Left lung (tissue), 10 donors: ENCODE data around the gene PADI2. TPM values are rescaled to one million over a fixed set of nuclear protein-coding genes. Genes with fewer than 3 reads are reported as not detected.

Experiments used
- ATAC-seq: fragments of 200-7000 bp; cut with Tn5 transposase; one replicate; pipeline ENCODE4 v1.9.1; 2020; ENCODE audit warnings: moderate library complexity
- DNase-seq, 4 donors: peaks; one replicate each; pipeline ENCODE4 v3.0.0-alpha.2; 2013 to 2020
- H3K27ac ChIP-seq, 2 donors: fragments of 200-600 bp; sonication (generic) in 1 of 2; one replicate each; pipeline versions ENCODE4 v1.5.0 to v1.8.0; 2020 to 2021
- H3K27me3 ChIP-seq, 2 donors: fragments of 200-600 bp; sonication (generic) in 1 of 2; one replicate each; pipeline versions ENCODE4 v1.5.0 to v1.8.0; 2020 to 2021
- H3K36me3 ChIP-seq, 2 donors: fragments of 200-600 bp; sonication (generic) in 1 of 2; one replicate each; pipeline versions ENCODE4 v1.5.0 to v1.8.0; 2020 to 2021
- H3K4me1 ChIP-seq, 2 donors: fragments of 200-600 bp; one replicate each; pipeline ENCODE4 v1.8.0; 2021
- H3K4me3 ChIP-seq, 2 donors: fragments of 200-600 bp; sonication (generic) in 1 of 2; one replicate each; pipeline versions ENCODE4 v1.5.0 to v1.8.0; 2020 to 2021; ENCODE audit warnings: mild to moderate bottlenecking in 1 of 2
- H3K9me3 ChIP-seq, 2 donors: fragments of 200-600 bp; sonication (generic) in 1 of 2; one replicate each; pipeline versions ENCODE4 v1.5.0 to v1.8.0; 2020 to 2021
- intact Hi-C, 2 donors: fragments of 100-400 bp; cut with DNase I; formaldehyde crosslinking; loops; one replicate each; pipeline versions ENCODE4 v1.11.2 to v1.14.2; 2022
- polyA plus RNA-seq, 6 donors: library from polyadenylated mRNA; unstranded; fragments of 120-200 nt; gene quantifications; one replicate each; pipeline ENCODE4 v1.2.1, GENCODE V29; 2013; ENCODE audit not compliant: insufficient read length in 6 of 6
- total RNA-seq, 2 donors: library from RNA; stranded (reverse); fragmentation: NEBNext Ultra II Directional; extraction: Animal tissue kit (Norgen Biotek cat#: 25700); gene quantifications; one replicate each; pipeline ENCODE4 v1.2.1, GENCODE V29; 2021
- TF ChIP-seq, protein P1 (sequence below), 2 donors: fragments of 200-600 bp; sonication (generic) in 1 of 2; IDR thresholded peaks; one replicate each; pipeline versions ENCODE4 v1.5.0 to v1.8.0; 2021; ENCODE audit warnings: antibody characterized with exemption in 2 of 2
- donor health status: DM: no; HTN: yes; CAD: no.
- donor health status: DM: no; HTN: no; CAD: no.

The PADI2 gene
- total and polyA plus RNA-seq, 8 donors: 2.2 to 35.4 (median 10.6) TPM

DNA sequence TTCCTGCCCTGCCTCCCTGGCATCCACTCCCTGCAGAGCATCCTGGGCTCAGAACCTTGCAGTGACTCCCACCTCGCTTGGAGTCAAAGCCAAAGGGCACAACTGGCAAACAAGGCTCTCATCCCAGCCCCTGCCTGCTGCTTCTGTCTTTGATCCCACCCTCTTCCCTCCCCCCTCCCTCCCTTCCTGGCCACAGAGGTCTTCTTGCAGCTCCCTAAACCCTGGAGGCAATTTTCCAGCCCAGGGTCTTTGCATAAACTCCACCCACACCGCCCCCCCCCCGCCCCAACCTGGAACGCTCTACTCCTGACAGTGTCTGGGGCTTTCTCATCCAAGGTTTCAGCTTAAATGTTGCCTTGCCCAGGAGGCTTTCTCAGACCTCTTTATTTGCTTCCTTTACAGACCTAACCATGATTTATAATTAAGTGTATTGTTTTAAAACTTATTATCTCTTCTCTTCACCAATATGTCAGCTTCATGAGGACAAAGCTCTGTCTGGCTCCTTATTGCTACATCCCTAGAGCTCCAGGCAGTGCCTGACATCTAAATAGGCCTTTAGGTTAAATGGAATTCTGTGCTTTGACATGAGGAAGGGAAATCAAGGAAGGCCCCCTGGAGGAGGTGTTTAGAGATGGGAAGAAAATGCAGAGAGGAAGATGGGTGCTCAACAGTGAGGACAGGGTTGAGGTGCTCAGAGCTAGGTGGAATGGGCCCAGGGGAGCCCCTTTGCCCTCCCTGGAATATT, 48.0 kb upstream of the PADI2 start:
- TF ChIP-seq, protein P1, sequence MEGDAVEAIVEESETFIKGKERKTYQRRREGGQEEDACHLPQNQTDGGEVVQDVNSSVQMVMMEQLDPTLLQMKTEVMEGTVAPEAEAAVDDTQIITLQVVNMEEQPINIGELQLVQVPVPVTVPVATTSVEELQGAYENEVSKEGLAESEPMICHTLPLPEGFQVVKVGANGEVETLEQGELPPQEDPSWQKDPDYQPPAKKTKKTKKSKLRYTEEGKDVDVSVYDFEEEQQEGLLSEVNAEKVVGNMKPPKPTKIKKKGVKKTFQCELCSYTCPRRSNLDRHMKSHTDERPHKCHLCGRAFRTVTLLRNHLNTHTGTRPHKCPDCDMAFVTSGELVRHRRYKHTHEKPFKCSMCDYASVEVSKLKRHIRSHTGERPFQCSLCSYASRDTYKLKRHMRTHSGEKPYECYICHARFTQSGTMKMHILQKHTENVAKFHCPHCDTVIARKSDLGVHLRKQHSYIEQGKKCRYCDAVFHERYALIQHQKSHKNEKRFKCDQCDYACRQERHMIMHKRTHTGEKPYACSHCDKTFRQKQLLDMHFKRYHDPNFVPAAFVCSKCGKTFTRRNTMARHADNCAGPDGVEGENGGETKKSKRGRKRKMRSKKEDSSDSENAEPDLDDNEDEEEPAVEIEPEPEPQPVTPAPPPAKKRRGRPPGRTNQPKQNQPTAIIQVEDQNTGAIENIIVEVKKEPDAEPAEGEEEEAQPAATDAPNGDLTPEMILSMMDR (IDR thresholded peaks at IDR 0.05): no peak
- ATAC-seq (no peak), DNase-seq (no peak)
- no peak overlapping the region for H3K4me3 ChIP-seq
- no peaks in the 10 kb centered on the region for H3K4me1 ChIP-seq
- intact Hi-C loops: no loop called here
- H3K27me3 ChIP-seq: peaks cover 0 to 22% of the 10 kb centered on the region in 2 donors
- no peak overlapping the region for H3K27ac ChIP-seq
- H3K9me3 ChIP-seq: no peaks in the 10 kb centered on the region
- H3K36me3 ChIP-seq: no peaks in the 10 kb centered on the region

DNA sequence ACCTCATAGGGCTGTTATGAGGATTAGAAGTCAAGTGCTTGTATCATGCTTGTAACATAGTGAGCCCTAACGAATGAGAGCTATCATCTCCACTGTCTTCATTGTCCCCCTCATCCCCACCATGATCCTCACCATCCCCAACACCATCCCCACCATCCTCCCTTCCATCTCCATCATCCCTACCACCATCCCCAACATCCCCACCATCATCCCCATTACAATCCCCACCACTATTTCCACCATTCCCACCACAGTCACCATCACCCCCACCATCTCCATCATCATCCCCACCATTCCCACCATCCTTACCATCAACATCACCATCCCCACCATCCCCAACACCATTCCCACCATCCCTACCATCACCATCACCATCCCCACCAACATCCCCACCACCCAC, 46.6 kb upstream of the PADI2 start:
- ATAC-seq: no peak
- DNase-seq: no peak

DNA sequence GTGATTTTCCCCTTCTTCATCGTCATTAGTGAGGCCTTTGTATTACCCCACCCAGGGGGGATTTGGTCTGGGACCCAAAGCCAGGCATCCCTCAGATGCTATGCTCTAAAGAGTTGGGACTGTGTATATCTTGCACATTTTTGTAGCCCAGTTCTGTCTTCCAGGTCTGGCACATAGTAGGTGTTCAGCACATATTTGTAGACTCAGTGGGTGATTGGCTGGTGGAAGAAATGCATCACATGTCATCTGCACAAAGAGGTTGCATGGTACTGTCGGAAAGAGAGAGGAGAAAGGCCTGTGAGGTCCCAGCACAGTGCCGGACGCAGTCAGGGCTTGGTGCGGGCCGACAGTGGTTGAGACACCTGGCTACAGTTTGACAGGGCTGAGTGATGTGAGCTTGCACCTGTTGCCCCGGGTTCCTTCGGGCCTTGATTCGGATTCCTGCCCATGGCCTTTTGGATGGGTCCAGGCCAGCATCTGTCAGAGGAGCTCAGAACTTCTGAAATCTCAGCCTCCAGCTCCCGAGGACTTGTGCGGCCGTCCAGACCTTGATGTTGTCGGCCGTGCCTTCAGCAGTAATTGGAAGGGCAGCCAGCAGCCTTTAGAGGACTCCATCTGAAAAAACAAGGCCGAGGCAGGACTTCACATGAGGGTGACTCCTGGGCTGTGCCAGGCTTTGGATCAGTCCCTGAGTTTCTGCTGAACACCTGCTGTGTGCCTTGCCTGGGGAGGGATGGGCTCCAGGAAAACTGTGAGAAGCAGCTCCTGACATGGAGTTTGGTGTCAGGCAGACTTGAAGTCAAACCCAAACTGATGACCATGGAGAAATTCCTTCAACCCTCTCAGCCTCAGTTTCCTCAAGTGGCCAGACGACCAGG, 44.8 kb upstream of the PADI2 start:
- no peak overlapping the region for H3K4me3 ChIP-seq
- peaks cover 0 to 22% of the 10 kb centered on the region in 2 donors for H3K27me3 ChIP-seq
- TF ChIP-seq, protein P1 (IDR thresholded peaks at IDR 0.05): no peak
- DNase-seq (peak in 1 of 4 donors; percentile 70), ATAC-seq (no peak)
- H3K9me3 ChIP-seq: no peaks in the 10 kb centered on the region
- no peaks in the 10 kb centered on the region for H3K4me1 ChIP-seq
- intact Hi-C loops: no loop called here
- H3K27ac ChIP-seq: no peak overlapping the region
- no peaks in the 10 kb centered on the region for H3K36me3 ChIP-seq

More for the DNA sequence above, 46.6 kb upstream of the PADI2 start:
- peaks cover 0 to 22% of the 10 kb centered on the region in 2 donors for H3K27me3 ChIP-seq
- H3K4me1 ChIP-seq: no peaks in the 10 kb centered on the region
- intact Hi-C loops: no loop called here
- TF ChIP-seq, protein P1 (IDR thresholded peaks at IDR 0.05): no peak
- no peaks in the 10 kb centered on the region for H3K9me3 ChIP-seq
- H3K36me3 ChIP-seq: no peaks in the 10 kb centered on the region
- no peak overlapping the region for H3K4me3 ChIP-seq
- no peak overlapping the region for H3K27ac ChIP-seq

DNA sequence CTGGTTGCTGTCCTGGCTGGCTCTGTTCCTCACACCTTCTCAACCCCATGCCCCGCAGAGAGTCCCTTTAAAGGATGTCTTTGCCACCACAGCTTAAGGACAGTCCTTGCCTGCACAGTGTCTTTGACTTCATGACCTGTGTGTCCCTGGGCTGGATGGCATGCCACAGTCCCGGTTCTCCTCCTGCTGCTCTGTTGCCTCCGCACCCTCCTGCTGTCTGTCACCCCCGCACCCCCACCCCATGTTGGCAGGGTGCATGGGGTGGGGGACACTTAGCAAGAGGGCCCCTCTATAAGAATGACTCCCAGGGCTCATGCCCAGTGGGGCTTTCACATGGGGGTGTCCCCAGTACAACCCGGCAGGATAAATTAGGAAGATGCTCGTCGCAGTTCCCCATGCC, 44.1 kb upstream of the PADI2 start:
- H3K27ac ChIP-seq: no peak overlapping the region
- peaks cover 0 to 22% of the 10 kb centered on the region in 2 donors for H3K27me3 ChIP-seq
- intact Hi-C loops: no loop called here
- DNase-seq: no peak
- no peaks in the 10 kb centered on the region for H3K9me3 ChIP-seq
- no peak overlapping the region for H3K4me3 ChIP-seq
- ATAC-seq: no peak
- no peaks in the 10 kb centered on the region for H3K4me1 ChIP-seq
- TF ChIP-seq, protein P1 (IDR thresholded peaks at IDR 0.05): no peak
- no peaks in the 10 kb centered on the region for H3K36me3 ChIP-seq

DNA sequence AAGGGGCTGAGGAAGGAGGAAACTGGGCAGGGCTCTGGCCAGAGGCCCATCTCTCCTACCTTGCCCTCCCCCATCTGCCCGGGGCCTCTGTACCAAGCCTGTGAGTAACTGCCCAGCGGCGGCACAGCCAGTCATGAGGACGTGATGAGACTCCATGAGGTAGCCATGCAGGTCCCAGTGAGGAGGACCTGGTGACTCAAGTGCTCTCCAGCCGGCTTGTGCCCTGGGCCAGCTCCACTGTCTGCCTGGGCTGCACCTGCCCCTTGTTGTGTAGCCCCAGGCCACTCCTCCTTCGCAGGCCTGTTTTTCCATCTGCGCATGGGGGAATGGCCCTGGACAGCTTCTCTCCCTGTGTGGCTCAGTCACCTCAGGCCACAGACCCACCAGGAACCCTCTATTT, 43.7 kb upstream of the PADI2 start:
- intact Hi-C loops: no loop called here
- peaks cover 0 to 22% of the 10 kb centered on the region in 2 donors for H3K27me3 ChIP-seq
- H3K9me3 ChIP-seq: no peaks in the 10 kb centered on the region
- H3K4me1 ChIP-seq: no peaks in the 10 kb centered on the region
- no peaks in the 10 kb centered on the region for H3K36me3 ChIP-seq
- no peak overlapping the region for H3K27ac ChIP-seq
- DNase-seq (peak in 1 of 4 donors; percentile 55), ATAC-seq (no peak)
- H3K4me3 ChIP-seq: no peak overlapping the region
- TF ChIP-seq, protein P1 (IDR thresholded peaks at IDR 0.05): no peak
